ENCODE measurements around the gene UTRN.
A peak's percentile ranks its signal among the peaks of the same experiment; 100 is the strongest.

UTRN gene

GRCh38 chr6:144283646-144284477 is 1.3 kb upstream of the UTRN start:
- no peak for DNase-seq (ENCODE audit: low read depth in 2 of 2)

DNA sequence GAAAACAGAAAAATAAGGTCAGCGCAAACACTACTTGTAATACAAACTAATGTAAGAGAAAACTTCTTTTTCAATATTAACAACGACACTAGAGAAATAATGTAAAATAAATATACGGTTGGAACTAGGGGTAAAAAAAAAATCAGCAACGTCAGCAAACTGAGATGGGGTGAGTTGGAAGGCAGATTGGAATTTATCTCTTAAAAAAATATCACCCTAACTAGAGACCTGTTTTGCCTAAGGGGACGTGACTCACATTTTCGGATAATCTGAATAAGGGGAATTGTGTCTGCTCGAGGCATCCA is 705 bp upstream of the UTRN start:
- no peak for DNase-seq (ENCODE audit: low read depth in 2 of 2)

- DNase-seq (ENCODE audit: low read depth in 2 of 2), result no peak
Measured at GRCh38 chr6:144285548-144285797, 338 bp downstream of the UTRN start.

DNA sequence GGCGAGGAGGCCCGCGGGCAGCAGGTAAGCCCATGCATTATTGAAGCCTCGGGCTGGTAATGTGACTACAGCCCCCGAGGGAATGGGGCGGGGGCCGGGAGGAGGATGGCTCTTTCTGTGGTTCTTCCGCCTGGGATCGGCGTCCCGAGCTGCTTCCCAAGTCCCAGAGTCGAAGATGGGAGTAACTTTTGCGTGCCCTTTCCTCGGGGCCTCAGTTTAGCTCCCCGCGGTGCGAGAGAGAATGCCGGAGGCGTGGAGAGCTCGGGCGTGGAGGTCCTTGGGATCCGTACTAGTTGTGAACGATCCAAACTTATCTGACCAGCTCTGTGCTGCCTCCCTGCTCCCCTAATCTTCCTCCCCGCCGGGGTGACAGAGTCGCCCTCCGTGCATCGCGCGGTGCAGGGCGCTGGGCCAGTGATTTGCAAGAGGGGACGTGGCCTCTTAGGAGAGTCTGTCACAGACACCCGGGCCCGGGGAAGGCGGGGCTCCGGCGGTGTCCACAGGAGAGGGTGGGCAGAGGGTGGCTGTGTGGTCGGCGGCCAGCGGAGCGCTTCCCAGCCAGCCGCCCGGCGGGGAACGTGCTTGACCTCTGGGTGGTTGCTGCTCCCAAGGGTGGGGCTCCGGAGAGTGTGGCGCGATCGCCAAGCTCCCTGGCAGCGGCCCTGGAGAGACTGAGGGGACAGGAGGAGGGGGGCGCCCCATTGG is 815 bp downstream of the UTRN start:
- no peak for DNase-seq (ENCODE audit: low read depth in 2 of 2)

DNA sequence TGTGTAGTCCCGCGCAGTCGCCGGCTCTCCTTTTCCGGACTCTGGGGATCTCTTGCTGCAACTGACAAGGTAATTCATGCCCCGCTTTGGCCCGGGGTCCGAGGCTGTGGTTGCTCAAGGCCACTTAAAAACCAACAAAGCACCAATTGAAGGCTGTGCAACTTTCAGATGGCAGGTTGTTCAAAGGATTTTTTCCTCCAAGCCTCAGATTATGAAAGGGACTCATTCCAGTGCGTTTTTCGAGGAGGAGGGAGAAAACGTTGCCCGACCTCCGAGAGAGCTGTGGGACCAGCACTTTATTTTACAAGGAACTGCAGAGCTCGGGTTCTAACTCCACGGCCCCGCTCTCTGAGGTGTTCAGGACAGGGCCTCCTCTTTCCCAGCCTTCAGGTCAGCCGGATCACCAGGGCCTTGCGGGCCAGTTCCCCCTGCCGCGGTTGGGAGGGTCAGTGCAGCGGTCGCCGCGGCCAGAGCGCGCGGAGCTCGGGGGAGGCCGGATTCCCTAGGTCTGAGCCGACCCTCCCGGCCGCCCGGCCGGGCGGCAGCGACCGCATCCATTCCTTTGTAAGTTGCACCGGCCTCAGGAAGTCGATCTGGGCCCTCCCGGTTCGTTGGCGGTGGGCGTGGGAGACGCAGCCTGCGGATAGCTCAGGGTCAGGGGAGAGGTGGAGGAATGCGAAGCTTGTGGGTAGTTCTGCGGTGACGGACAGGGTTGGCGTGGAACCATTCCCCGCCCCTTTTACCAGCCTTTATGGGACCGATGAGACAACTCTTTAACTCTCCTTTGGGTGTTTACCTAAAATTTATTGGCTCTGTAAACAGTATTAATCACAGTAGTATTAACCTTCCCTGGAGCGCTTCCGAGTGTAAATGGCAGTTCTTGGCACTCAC is 1.6 kb downstream of the UTRN start:
- no peak for DNase-seq (ENCODE audit: low read depth in 2 of 2)

DNA sequence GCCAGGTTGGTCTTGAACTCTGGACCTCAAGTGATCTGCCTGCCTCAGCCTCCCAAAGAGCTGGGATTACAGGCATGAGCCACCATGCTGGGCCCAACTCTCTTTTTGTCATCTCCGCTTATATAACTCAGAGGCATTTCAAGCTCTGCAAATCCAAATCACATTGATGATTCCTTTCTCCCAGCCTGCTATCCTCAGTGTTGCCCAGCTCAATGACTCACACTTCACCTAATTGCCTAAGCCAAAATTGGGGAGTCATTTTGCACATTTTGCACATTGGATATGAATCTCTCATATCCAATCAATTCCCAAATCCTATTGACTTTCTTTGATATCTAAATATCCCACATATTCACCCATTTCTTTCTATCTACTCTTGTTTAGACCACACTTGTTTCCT is 3.9 kb downstream of the UTRN start:
- DNase-seq (ENCODE audit: low read depth in 2 of 2), result no peak

- no peak for DNase-seq (ENCODE audit: low read depth in 2 of 2)
Measured at GRCh38 chr6:144292372-144292771, 7.2 kb downstream of the UTRN start.

DNA sequence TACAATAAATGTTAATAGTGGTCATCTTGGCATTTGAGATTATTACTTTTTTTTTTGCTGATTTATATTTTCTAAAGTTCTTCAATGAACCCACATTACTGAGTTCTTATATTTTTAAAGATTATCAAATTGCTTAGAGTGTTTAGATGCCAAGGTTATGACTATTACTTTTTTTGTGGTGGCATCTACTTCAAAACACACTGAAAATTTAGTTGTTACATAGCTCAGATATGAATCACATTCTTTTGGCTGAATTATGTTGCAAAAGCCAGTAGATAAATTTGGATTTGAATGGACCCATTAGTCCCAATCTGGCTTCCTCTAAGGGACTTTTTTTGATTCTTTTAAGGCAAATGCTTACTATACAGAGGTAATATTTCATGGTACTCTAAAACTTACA is 8.9 kb downstream of the UTRN start:
- peak; percentile 83 to 86 for DNase-seq (ENCODE audit: low read depth in 2 of 2)

DNA sequence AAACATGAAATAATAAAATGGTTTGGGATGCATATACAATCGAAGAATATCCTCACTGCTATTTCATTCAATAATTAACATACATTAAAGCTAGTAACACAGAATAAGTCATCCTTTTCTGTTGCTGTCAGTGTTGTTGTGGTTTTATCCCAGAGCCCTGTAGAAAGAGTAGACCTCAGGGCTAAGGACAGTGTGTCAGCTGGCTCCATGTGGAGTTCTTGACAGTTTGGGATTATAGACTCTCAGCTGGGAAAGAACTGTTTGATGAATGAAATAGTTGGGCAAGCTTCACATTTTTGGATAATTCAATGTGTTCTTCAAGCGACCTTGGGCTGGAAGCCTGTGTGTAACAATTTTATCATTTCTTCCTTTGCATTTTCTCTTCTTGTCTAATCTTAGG is 10.1 kb downstream of the UTRN start:
- no peak for DNase-seq (ENCODE audit: low read depth in 2 of 2)

DNA sequence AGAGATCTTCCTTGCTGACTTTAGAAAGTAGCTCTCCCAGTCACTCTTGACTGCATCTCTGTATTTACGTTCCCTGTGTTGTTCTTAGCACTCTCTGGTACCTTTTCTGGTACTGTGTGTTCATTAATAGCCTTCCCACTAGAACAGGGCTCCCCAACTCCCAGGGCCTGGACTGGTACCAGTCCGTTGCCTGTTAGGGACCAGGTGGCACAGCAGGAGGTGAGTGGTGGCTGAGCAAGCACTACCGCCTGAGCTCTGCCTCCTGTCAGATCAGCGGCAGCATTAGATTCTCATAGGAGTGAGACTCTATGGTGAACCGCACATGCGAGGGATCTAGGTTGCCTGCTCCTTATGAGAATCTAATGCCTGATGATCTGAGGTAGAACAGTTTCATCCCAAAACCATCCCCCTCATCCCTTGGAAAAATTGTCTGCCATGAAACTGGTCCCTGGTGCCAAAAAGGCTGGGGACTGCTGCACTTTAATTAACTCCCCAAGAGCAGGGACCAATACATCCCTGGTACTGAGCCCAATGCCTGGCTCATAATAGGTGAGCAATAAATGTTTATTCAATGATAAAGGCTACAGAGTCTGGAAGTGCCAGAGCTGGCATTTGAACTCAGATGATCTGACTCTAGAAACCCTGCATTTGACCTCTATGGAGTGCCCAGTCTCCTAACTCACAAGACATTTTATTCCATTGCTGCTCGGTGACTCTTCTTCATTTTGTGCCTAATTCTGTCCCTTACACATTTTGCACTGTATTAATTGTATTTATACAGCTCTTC is 11.0 kb downstream of the UTRN start:
- no peak for DNase-seq (ENCODE audit: low read depth in 2 of 2)

DNA sequence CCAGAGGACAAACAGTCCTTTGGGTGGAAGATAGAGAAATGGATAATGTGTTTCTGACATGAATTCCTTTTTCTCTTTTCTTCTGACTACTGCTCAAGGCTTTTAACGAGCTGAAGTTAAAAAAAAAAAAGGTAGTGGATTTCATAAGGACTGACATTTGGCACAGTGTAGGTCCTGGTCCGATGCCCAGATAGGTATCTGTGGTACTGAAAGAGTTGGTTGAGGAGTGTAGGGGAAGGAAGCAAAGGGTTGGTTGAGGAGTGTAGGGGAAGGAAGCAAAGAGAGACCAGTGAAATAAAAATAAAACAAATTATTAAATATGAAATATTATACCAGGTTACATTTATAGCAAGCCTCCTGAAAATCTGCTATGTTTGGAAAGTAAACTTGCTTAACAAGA is 11.8 kb downstream of the UTRN start:
- no peak for DNase-seq (ENCODE audit: low read depth in 2 of 2)

GRCh38 chr6:144297511-144298100 is 12.5 kb downstream of the UTRN start:
- DNase-seq (ENCODE audit: low read depth in 2 of 2), result no peak

GRCh38 chr6:144298194-144298593 is 13.1 kb downstream of the UTRN start:
- DNase-seq (ENCODE audit: low read depth in 2 of 2), result no peak

DNA sequence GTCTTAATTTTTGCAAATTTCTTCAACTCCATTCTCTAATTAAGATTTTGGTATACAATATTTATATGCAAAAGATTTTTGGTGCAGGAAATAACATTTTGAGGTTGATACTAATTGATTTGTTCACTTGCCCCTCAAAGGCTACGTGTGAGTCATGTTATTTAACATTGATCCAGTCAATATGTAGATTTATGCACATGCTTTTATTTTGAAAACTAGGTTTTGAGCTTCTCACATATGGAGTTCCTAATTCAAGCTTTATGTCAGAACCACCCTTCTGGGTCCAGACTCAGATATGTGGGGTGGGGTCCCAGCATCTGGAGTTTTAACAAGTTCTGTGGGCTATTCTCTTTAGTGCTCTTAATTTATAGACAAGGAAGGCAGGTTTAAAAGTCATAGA is 13.8 kb downstream of the UTRN start:
- no peak for DNase-seq (ENCODE audit: low read depth in 2 of 2)

DNA sequence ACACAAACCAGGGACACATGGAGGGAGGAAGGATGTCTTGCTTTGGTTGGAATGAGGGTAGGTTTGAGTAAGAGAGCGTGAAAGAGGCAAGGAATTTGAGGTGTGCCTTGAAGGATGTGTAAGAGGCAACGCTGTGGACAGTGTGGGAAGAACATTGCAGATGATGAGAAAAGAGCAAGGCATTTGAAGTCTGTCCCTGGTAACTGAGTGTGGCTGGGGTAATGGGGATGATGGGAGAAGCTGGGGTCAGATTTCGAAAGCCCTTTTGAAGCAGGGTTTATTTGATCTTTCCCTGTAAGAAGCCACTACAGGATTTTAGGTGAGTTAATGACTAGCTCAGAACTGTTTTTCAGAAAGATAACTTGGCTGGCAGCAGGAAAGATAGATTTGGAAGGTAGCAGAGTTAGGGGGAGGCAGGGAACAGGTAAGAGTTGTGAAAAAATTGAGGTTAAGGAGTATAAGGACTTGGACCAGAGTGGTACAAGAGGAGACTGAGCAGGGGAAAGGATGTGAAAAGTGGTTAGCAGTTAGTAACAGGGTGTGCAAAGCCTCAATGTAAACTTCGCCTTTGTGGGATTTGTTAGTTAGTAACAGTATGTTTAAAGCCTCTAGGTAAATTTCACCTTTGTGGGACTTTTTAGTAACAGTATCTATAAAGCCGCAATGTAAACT is 17.7 kb downstream of the UTRN start:
- no peak for DNase-seq (ENCODE audit: low read depth in 2 of 2)

GRCh38 chr6:144304223-144304848 is 19.2 kb downstream of the UTRN start:
- no peak for DNase-seq (ENCODE audit: low read depth in 2 of 2)

DNA sequence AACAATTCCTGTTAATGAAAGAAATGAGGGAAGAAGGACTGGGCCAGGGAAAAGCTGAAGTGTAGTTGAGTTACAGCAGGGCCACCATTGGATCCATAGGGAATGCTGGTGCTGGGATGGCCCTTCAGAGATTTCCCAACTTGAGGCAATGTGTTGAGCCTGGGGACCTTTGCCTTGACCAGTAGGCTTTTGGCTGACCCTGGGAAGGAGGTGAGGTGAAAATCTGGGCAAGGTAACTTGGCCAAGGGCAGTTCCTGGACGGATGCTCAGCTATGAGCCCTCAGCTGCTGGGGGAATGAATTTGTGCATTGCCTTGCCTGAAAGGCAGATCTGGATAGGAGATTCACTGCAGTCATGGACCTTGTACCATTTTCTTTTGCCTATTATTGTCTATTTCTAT is 20.4 kb downstream of the UTRN start:
- no peak for DNase-seq (ENCODE audit: low read depth in 2 of 2)

- no peak for DNase-seq (ENCODE audit: low read depth in 2 of 2)
Measured at GRCh38 chr6:144305985-144306384, 20.9 kb downstream of the UTRN start.

DNA sequence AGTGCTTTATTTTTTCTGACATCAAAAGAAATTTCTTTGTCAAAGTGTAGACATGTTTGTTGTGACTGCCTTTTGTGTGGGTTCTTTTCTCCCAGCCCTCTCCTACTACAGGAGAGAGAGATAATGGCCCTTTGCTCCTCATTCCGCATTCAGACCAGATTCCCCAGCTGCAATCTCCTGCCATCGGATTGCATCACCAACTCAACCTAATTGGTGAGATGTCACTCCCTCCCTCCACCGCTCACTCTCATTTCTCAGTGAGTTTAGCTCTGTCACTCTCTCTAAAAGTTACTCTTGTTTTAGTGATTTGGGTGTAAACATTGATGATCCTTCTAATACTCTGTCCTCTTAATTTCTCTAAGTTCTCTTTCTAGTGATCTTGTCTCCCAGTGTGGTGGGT is 22.7 kb downstream of the UTRN start:
- DNase-seq (ENCODE audit: low read depth in 2 of 2), result no peak

DNA sequence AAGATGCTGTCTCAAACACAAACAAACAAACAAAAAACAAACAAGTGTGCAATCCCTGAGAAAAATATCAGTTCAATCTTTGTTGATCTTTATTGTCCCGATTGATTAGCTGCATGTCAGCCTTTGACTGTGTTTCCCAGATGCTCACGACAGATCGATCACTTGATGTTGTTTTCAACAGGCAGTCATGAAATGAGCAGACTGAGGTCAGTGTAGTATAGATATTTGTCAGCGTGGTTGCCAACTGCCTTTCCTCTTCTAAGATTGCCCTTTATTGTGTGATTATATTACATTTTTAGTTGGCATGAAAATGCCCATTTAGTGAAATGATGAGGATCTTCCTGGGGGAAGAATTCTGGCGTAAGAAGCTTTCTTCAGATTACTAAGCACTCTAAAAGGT is 25.6 kb downstream of the UTRN start:
- no peak for DNase-seq (ENCODE audit: low read depth in 2 of 2)

- no peak for DNase-seq (ENCODE audit: low read depth in 2 of 2)
Measured at GRCh38 chr6:144311361-144311760, 26.2 kb downstream of the UTRN start.

All from fibroblast of skin of left biceps (primary cell).